GM23248 (cell line): ENCODE measurements around the gene TSPAN7.

Experiments used
- EZH2 ChIP-seq: fragments of 200-600 bp; sonication (generic); IDR thresholded peaks from 2 replicates; pipeline ENCODE4 v1.6.1; 2018; ENCODE audit warnings: antibody characterized with exemption, mild to moderate bottlenecking; ENCODE audit not compliant: insufficient read depth, poor library complexity, severe bottlenecking
- EZH2phosphoT487 ChIP-seq: fragments of 200-600 bp; sonication (generic); IDR thresholded peaks from 2 replicates; pipeline ENCODE4 v1.6.1; 2018; ENCODE audit warnings: antibody characterized with exemption, moderate library complexity, mild to moderate bottlenecking, low read depth; ENCODE audit not compliant: insufficient read depth

GRCh38 chrX:38651625-38652601 lies 90.6 kb downstream of the TSPAN7 start:
- no peak for TF ChIP-seq EZH2phosphoT487
- TF ChIP-seq EZH2 = no peak
